ENCODE results near the gene CRYBG3. TPM values are rescaled to one million over a fixed set of nuclear protein-coding genes. Genes with fewer than 3 reads are reported as not detected.

The CRYBG3 gene
- polyA plus RNA-seq, 1 experiment, result 4.1 TPM

DNA sequence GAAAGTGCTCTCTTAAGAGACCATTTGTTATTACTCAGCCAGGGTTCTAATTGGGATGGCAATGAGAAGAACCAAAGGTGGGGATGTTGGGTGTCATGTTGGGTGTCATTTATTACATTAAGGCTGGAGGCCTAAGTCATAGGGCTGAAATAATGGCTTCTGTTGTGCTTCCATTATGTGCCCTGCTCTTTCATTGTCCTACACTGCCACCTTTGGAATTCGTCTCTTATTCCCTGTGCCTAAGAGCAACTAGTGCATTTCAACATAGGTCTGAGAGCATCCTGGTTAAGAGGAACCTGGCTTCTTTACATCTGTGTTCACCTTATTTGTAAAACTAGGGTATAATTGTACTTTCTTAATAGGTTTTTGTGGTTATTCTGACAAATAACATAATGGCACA lies 118.2 kb downstream of the CRYBG3 start:
- CTCF ChIA-PET, result interaction anchor here (0.7 to 1.4 kb wide), 6 partner anchors 9 to 118 kb away, joined by 3 read pairs; partner anchors contain the start of gene CRYBG3

DNA sequence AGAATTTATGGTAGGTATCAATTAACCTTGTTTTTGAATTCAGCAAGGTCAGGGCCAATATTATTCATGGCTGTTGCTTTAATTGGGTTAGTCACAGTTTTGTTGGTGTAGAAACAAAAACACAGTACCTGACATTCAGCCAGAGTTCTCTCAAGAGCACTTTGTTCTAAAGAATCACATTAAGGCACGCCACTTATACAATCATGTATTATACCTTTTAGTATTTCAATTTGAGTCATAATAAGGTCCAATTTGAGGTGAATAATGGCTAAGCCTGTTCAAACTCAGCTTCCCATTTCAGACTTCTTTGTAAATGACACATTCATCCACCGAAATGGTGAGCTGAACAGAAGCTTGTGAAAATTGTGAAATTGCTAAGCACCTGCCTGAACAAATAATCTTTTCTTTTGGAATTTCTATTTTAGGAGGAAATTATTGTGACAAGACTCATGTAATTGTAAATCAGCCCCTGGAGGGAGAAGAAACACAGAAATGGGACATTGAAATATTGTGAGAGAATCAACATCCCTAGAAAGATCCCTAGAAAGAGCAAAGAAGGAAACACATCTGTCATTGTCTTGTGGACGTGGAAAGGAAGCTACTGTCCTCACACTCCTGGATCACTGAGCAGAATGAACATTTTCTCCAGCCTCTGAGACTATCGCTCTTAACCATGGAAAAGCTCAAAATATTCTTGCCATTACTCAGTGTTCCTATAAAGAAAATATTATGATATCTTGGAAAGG lies 121.2 kb downstream of the CRYBG3 start:
- ChIA-PET POLR2A (no interaction called here), CTCF (interaction anchor here (0.6 to 0.9 kb wide), 2 partner anchors 10 to 11 kb away, joined by 3 to 4 read pairs; no protein-coding TSS in a partner anchor)
- H3K27me3 ChIP-seq (ENCODE audit: control insufficient read depth, insufficient read depth, low read length), result no peaks in the 10 kb centered on the region
- TF ChIP-seq, protein P1, sequence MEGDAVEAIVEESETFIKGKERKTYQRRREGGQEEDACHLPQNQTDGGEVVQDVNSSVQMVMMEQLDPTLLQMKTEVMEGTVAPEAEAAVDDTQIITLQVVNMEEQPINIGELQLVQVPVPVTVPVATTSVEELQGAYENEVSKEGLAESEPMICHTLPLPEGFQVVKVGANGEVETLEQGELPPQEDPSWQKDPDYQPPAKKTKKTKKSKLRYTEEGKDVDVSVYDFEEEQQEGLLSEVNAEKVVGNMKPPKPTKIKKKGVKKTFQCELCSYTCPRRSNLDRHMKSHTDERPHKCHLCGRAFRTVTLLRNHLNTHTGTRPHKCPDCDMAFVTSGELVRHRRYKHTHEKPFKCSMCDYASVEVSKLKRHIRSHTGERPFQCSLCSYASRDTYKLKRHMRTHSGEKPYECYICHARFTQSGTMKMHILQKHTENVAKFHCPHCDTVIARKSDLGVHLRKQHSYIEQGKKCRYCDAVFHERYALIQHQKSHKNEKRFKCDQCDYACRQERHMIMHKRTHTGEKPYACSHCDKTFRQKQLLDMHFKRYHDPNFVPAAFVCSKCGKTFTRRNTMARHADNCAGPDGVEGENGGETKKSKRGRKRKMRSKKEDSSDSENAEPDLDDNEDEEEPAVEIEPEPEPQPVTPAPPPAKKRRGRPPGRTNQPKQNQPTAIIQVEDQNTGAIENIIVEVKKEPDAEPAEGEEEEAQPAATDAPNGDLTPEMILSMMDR (IDR thresholded peaks at IDR 0.05; ENCODE audit: insufficient read depth, low read depth, low read length), result no peak
- no peak for DNase-seq (ENCODE audit: low read depth)
- H3K4me3 ChIP-seq (ENCODE audit: low read depth, low read length), result no peak overlapping the region
- peaks cover 3% of the 10 kb centered on the region; the same call in 1 of the 2 replicates for H3K36me3 ChIP-seq (ENCODE audit: control insufficient read depth, insufficient read depth, low read length)

More for the DNA sequence above, 118.2 kb downstream of the CRYBG3 start:
- Histone ChIP-seq H3K4me3 (ENCODE audit: low read depth, low read length) (no peak overlapping the region), H3K36me3 (ENCODE audit: control insufficient read depth, insufficient read depth, low read length) (0 out of 2 replicates have a peak, but pooled peaks cover 2% of the 10 kb centered on the region), H3K27me3 (ENCODE audit: control insufficient read depth, insufficient read depth, low read length) (no peaks in the 10 kb centered on the region)
- TF ChIP-seq, protein P1 (IDR thresholded peaks at IDR 0.05; ENCODE audit: insufficient read depth, low read depth, low read length), result no peak
- POLR2A ChIA-PET, result no interaction called here
- no peak for DNase-seq (ENCODE audit: low read depth)

DNA sequence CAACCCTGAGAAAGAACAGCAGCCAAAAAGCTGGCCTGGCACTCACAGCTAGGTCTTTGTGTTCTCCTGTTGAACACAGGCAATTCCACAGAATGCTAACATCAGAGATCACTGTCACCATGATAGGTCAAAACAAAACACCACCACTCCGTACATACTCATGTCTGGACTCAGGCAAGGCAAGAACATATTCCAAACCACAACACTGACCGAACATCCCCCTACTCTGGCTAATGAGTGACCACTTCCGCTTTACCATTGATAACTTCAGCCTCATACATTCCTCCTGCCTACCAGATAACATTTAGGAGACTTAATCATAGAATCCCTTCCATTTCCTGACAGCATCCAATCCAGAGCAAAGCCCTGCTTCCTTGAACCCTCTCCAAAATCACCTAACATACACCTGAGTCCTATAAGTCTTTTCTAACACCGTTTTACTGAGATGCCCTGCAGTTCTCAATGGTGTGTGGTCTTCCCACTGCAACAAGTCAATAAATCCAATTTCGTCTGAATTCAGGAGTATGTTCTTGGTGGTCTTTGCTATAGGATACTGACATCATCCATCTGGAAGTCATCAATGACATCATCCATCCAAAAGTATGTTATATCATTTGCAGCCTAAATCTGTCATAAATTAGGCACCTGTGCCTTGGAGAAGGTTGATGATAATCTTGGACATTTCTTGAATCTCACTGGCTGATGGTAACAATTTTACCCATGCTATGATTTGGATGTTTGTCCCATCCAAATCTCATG lies 126.7 kb downstream of the CRYBG3 start:
- POLR2A ChIA-PET, result no interaction called here
- H3K27me3 ChIP-seq (ENCODE audit: control insufficient read depth, insufficient read depth, low read length), result no peaks in the 10 kb centered on the region
- TF ChIP-seq, protein P1 (IDR thresholded peaks at IDR 0.05; ENCODE audit: insufficient read depth, low read depth, low read length), result no peak
- no peak overlapping the region for H3K4me3 ChIP-seq (ENCODE audit: low read depth, low read length)
- CTCF ChIA-PET, result interaction anchor here (1.2 kb wide), 1 partner anchor 74 kb away, joined by 3 read pairs; no protein-coding TSS in a partner anchor
- DNase-seq (ENCODE audit: low read depth), result no peak
- H3K36me3 ChIP-seq (ENCODE audit: control insufficient read depth, insufficient read depth, low read length), result peaks cover 5% of the 10 kb centered on the region

DNA sequence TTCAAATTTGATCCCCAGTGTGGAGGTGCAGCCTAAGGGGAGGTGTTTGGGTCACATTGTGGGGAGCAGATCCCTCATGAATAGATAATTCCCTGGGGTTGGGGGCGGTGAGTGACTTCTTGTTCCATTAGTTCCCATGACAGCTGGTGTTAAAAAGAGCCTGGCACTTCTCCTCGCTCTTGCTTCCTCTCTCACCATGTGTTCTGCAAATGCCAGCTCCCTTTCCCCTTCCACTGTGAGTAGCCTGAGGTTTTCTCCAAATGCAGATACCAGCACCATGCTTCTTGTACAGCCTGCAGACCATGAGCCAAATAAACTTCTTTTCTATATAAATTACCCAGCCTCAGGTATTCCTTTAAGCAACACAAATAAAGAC lies 127.3 kb downstream of the CRYBG3 start:
- Histone ChIP-seq H3K27me3 (ENCODE audit: control insufficient read depth, insufficient read depth, low read length) (no peaks in the 10 kb centered on the region), H3K36me3 (ENCODE audit: control insufficient read depth, insufficient read depth, low read length) (peaks cover 7% of the 10 kb centered on the region), H3K4me3 (ENCODE audit: low read depth, low read length) (no peak overlapping the region)
- ChIA-PET POLR2A (no interaction called here), CTCF (interaction anchor here (1.2 to 1.8 kb wide), 2 partner anchors 10 to 73 kb away, joined by 3 to 5 read pairs; no protein-coding TSS in a partner anchor)
- DNase-seq (ENCODE audit: low read depth), result no peak
- TF ChIP-seq, protein P1 (IDR thresholded peaks at IDR 0.05; ENCODE audit: insufficient read depth, low read depth, low read length), result no peak

DNA sequence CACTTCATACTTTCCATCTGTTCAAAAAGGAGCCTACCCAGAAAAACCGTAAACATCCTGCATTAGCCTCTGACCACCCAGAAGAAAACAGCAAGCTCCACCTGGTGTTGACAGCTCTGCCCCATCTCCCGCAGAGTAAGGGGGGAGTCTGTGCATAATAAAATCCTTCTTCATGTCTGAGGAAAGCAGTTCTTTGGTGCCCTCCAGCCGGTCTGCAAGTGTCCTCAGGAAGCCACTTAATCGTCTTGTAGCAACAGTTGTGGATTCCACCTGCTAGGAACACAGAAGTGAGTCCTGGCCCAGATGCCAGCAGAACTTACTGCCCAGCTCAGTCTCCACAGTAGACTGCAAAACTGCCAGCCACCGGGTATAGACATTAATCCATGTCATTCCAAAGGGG lies 127.9 kb downstream of the CRYBG3 start:
- H3K4me3 ChIP-seq (ENCODE audit: low read depth, low read length), result no peak overlapping the region
- POLR2A ChIA-PET, result no interaction called here
- no peaks in the 10 kb centered on the region for H3K27me3 ChIP-seq (ENCODE audit: control insufficient read depth, insufficient read depth, low read length)
- DNase-seq (ENCODE audit: low read depth), result no peak
- TF ChIP-seq, protein P1 (IDR thresholded peaks at IDR 0.05; ENCODE audit: insufficient read depth, low read depth, low read length), result no peak
- CTCF ChIA-PET, result interaction anchor here (1.8 kb wide), 1 partner anchor 10 kb away, joined by 5 read pairs; no protein-coding TSS in a partner anchor
- peaks cover 7% of the 10 kb centered on the region for H3K36me3 ChIP-seq (ENCODE audit: control insufficient read depth, insufficient read depth, low read length)

Data from BJ (cell line).